PC-9 (cell line): ENCODE measurements around the gene HOXB6. TPM values are rescaled to one million over a fixed set of nuclear protein-coding genes. Genes with fewer than 3 reads are reported as not detected.

Source experiments
- BruUV-seq: library from RNA; stranded (reverse); fragments of 400-500 nt; replicated peaks from 2 replicates; lab custom pipeline; 2021; lab: Mats Ljungman, UMichigan
- CTCF ChIA-PET: fragments of 300-600 bp; sonication (Branson Sonifier 250); formaldehyde crosslinking; loops from one replicate; lab custom pipeline; 2022; ENCODE audit warnings: antibody characterized with exemption; lab: Charles Lee
- POLR2A ChIA-PET: fragments of 300-600 bp; sonication (Branson Sonifier 250); formaldehyde crosslinking; loops from one replicate; lab custom pipeline; 2022; ENCODE audit warnings: antibody characterized with exemption; ENCODE audit not compliant: unreplicated experiment; lab: Charles Lee
- DNase-seq, 2 experiments: peaks; one replicate each; pipeline versions ENCODE4 v3.0.0 to v3.0.0-alpha.2; 2015 to 2022; ENCODE audit warnings: mixed read lengths in 1 of 2
- H2AFZ ChIP-seq: fragments of 200-600 bp; sonication (generic); 2 replicates; pipeline ENCODE4 v1.8.1; 2017; ENCODE audit warnings: antibody characterized with exemption
- H3F3A ChIP-seq: fragments of 200-600 bp; sonication (generic); 2 replicates; pipeline ENCODE4 v1.8.1; 2017; ENCODE audit warnings: antibody characterized with exemption, mild to moderate bottlenecking, low read depth; ENCODE audit not compliant: insufficient read depth
- H3K27ac ChIP-seq: fragments of 200-600 bp; sonication (generic); 2 replicates; pipeline ENCODE4 v1.6.1; 2016; ENCODE audit warnings: mixed run types
- H3K27me3 ChIP-seq: fragments of 200-600 bp; sonication (generic); 2 replicates; pipeline ENCODE4 v1.6.1; 2016; ENCODE audit warnings: low read depth, mixed run types; ENCODE audit not compliant: insufficient read depth
- H3K36me3 ChIP-seq: fragments of 200-600 bp; sonication (generic); 2 replicates; pipeline ENCODE4 v1.6.1; 2016; ENCODE audit warnings: low read depth, mixed run types
- H3K4me1 ChIP-seq: fragments of 200-600 bp; sonication (generic); replicated peaks from 2 replicates; pipeline ENCODE4 v1.6.1; 2016; ENCODE audit warnings: mixed run types; ENCODE audit not compliant: insufficient read depth
- H3K4me2 ChIP-seq: fragments of 200-600 bp; sonication (generic); 2 replicates; pipeline ENCODE4 v1.6.1; 2017; ENCODE audit warnings: mixed run types
- H3K4me3 ChIP-seq: fragments of 200-600 bp; sonication (generic); 2 replicates; pipeline ENCODE4 v1.6.1; 2016; ENCODE audit warnings: mixed run types
- H3K79me2 ChIP-seq: fragments of 200-600 bp; sonication (generic); 2 replicates; pipeline ENCODE4 v1.6.1; 2017; ENCODE audit warnings: low read depth, mixed run types
- H3K9me2 ChIP-seq: fragments of 200-600 bp; sonication (generic); 2 replicates; pipeline ENCODE4 v1.8.1; 2017; ENCODE audit warnings: mild to moderate bottlenecking; ENCODE audit not compliant: insufficient read depth
- H3K9me3 ChIP-seq: fragments of 200-600 bp; sonication (generic); 2 replicates; pipeline ENCODE4 v1.8.1; 2016; ENCODE audit warnings: low read depth; ENCODE audit not compliant: insufficient read depth
- H4K20me1 ChIP-seq: fragments of 200-600 bp; sonication (generic); 2 replicates; pipeline ENCODE4 v1.8.1; 2017; ENCODE audit not compliant: insufficient read depth
- CTCF ChIP-seq: fragments of 200-600 bp; sonication (generic); conservative IDR thresholded peaks from 2 replicates; pipeline ENCODE4 v1.6.1; 2017; ENCODE audit warnings: mixed run types, antibody characterized with exemption, mild to moderate bottlenecking, moderate library complexity
- EZH2 ChIP-seq: fragments of 200-600 bp; sonication (generic); IDR thresholded peaks from 2 replicates; pipeline ENCODE4 v1.8.0; 2017; ENCODE audit warnings: antibody characterized with exemption, low read depth
- intact Hi-C: fragments of 100-400 bp; cut with micrococcal nuclease; formaldehyde crosslinking; loops from one replicate; pipeline ENCODE4 v1.10.0; 2022; ENCODE audit not compliant: unreplicated experiment
- total RNA-seq: library from RNA; stranded (reverse); gene quantifications from 2 replicates; pipeline ENCODE4 v1.2.3, GENCODE V29; 2021

The HOXB6 gene
- total RNA-seq, 1 experiment from 2014 or later: 30.7 TPM

- BruUV-seq: no TSS peak
- H3K9me2 ChIP-seq: no peaks in the 10 kb centered on the region
- TF ChIP-seq EZH2: no peak
- no peak for TF ChIP-seq CTCF
- ChIA-PET POLR2A (no interaction called here), CTCF (no interaction called here)
- H3K36me3 ChIP-seq: 0 out of 2 replicates have a peak, but pooled peaks cover 7% of the 10 kb centered on the region
- H3K4me2 ChIP-seq: no peak overlapping the region
- H3K27me3 ChIP-seq: no peaks in the 10 kb centered on the region
- H3K79me2 ChIP-seq: peaks cover 71% of the 10 kb centered on the region
- H3F3A ChIP-seq: peaks cover 7% of the 10 kb centered on the region; the same call in 1 of the 2 replicates
- no peak overlapping the region for H3K4me3 ChIP-seq
- peaks cover 41% of the 10 kb centered on the region for H4K20me1 ChIP-seq
- H2AFZ ChIP-seq: no peak overlapping the region
- H3K4me1 ChIP-seq: peaks cover 10% of the 10 kb centered on the region
- no peaks in the 10 kb centered on the region for H3K9me3 ChIP-seq
- no peak for DNase-seq
- H3K27ac ChIP-seq: no peak overlapping the region
- intact Hi-C loops: no loop called here
Measured at GRCh38 chr17:48598736-48599135, 6.0 kb downstream of the HOXB6 start.

DNA sequence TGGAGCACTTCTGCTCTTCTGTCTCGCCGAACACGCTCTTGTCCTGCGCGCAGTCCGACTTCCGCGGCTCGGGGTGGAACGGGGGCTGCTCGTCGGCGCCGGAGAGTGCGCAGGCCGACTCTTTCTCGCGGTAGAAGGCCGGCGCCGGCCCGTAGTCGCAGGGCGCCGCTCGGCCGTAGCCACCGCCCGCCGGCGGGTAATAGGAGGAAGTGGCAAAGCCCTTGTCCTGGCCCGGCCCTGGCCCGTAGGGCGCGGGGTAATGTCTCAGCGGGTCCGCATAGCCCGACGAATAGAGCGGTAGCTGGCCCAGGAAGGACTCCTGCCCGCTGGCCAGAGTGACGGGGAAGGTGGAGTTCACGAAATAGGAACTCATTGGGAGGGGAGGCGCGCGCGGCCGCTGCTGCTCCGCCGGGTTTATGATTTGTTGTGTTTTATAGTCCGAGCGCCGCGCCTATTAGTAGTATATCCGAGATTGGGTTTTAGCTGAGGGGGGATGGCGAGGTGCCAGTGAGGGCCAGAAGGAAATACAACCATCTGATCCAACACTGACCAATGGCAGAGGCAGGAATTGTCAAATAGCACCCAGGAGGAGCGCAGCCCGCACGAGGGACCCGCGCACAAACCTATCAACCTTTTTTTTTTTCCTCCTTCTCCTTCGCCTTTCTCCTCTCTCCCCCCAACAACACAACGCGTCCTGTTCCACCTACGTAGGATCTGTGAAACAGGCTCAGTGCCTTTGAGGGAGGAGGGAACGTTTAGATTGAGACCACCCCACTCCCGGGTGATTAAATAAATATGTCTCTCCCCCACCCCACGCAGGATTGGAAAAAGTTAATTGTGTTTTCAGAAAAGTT is 6.8 kb downstream of the HOXB6 start:
- H3K27me3 ChIP-seq: no peaks in the 10 kb centered on the region

GRCh38 chr17:48597528-48597777 is 7.3 kb downstream of the HOXB6 start:
- Histone ChIP-seq H3K4me2 (no peak overlapping the region), H3K36me3 (peaks cover 7% of the 10 kb centered on the region; the same call in 1 of the 2 replicates), H4K20me1 (peaks cover 40% of the 10 kb centered on the region), H3K27me3 (no peaks in the 10 kb centered on the region), H3K27ac (no peak overlapping the region), H3F3A (no peaks in the 10 kb centered on the region), H3K4me3 (no peak overlapping the region), H3K9me2 (no peaks in the 10 kb centered on the region), H3K79me2 (peaks cover 58% of the 10 kb centered on the region), H3K9me3 (no peaks in the 10 kb centered on the region), H2AFZ (no peak overlapping the region), H3K4me1 (peaks cover 9% of the 10 kb centered on the region)
- TF ChIP-seq EZH2 (no peak), CTCF (no peak)
- no TSS peak for BruUV-seq
- no peak for DNase-seq
- intact Hi-C loops: no loop called here
- ChIA-PET POLR2A (no interaction called here), CTCF (no interaction called here)

More for the DNA sequence above, 6.8 kb downstream of the HOXB6 start:
- intact Hi-C loops: no loop called here
- H3F3A ChIP-seq: 0 out of 2 replicates have a peak, but pooled peaks cover under 1% of the 10 kb centered on the region
- CTCF ChIA-PET: no interaction called here
- POLR2A ChIA-PET: no interaction called here
- H3K9me2 ChIP-seq: no peaks in the 10 kb centered on the region
- H3K9me3 ChIP-seq: no peaks in the 10 kb centered on the region
- no peak overlapping the region for H3K27ac ChIP-seq
- TF ChIP-seq CTCF (no peak), EZH2 (no peak)
- H2AFZ ChIP-seq: no peak overlapping the region
- H3K4me3 ChIP-seq: no peak overlapping the region
- H4K20me1 ChIP-seq: peaks cover 41% of the 10 kb centered on the region
- peaks cover 10% of the 10 kb centered on the region for H3K4me1 ChIP-seq
- no peak for DNase-seq
- no TSS peak for BruUV-seq
- H3K36me3 ChIP-seq: peaks cover 7% of the 10 kb centered on the region; the same call in 1 of the 2 replicates
- no peak overlapping the region for H3K4me2 ChIP-seq
- peaks cover 64% of the 10 kb centered on the region for H3K79me2 ChIP-seq
